Choroid plexus epithelial cell (primary cell): Measurements from ENCODE around the gene TLR9.
"Not testable (repeated sequence)": the region's sequence is repeated elsewhere in the genome, so short reads cannot be mapped to it uniquely, and the experiment has no call there.

Experiments used
- DNase-seq: peaks from one replicate; pipeline ENCODE4 v3.0.0-alpha.2; 2010; ENCODE audit warnings: low read depth
- H3K4me3 ChIP-seq: 2 replicates; pipeline ENCODE4 v1.5.1; 2011; ENCODE audit warnings: low read depth, mild to moderate bottlenecking, control low read depth, low read length, moderate library complexity
- CTCF ChIP-seq: conservative IDR thresholded peaks from 2 replicates; pipeline ENCODE4 v1.5.1; 2011; ENCODE audit warnings: low read depth, mild to moderate bottlenecking, control low read depth, inconsistent platforms, low read length, moderate library complexity

The TLR9 gene

GRCh38 chr3:52182196-52182595 lies 43.2 kb downstream of the TLR9 start:
- DNase-seq = no peak
- TF ChIP-seq CTCF = no peak
- H3K4me3 ChIP-seq = no peak overlapping the region

GRCh38 chr3:52181543-52181942 lies 43.9 kb downstream of the TLR9 start:
- peak; percentile 58 for DNase-seq
- no peak overlapping the region for H3K4me3 ChIP-seq
- no peak for TF ChIP-seq CTCF

DNA sequence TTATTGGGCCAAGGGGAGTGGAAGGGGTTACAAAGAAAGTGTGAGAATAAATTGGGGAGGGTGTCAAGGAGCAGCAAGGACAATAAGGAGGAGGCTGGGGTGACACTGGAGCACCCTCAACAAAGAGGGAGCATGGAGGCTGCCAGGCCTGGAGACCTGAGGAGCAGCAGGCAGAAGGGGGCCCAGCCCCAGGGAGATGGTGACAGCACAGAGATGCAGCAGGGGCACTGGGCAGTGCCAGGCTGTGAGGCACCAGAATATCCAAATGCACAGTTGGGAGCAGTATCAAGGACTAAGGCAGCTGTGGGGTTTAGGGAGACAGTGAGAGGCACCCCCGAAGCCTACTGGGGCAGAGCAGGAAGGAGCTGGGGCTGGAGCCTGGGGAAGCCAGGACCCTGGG lies 46.9 kb downstream of the TLR9 start:
- DNase-seq = no peak
- no peak for TF ChIP-seq CTCF
- no peak overlapping the region for H3K4me3 ChIP-seq

- not testable (repeated sequence) for H3K4me3 ChIP-seq, DNase-seq
These were observed 47.3 kb downstream of the TLR9 start for GRCh38 chr3:52178126-52178525.

DNA sequence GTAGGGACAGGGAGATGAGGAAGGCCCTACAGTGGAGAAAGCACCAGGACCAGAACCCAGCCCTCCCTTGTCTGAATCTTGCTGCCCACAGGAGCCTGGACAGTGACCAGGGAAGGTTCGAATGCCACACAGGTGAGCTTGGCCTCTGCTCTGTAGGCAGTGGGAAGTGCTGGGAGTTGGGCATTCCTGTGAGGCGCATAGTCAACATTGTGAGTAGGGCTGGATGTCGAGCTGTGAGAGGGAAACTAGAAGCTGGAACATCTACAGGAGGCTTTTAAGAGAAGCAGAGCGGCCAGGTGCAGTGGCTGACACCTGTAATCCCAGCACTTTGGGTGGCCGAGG lies 47.8 kb downstream of the TLR9 start:
- no peak overlapping the region for H3K4me3 ChIP-seq
- no peak for TF ChIP-seq CTCF
- no peak for DNase-seq

DNA sequence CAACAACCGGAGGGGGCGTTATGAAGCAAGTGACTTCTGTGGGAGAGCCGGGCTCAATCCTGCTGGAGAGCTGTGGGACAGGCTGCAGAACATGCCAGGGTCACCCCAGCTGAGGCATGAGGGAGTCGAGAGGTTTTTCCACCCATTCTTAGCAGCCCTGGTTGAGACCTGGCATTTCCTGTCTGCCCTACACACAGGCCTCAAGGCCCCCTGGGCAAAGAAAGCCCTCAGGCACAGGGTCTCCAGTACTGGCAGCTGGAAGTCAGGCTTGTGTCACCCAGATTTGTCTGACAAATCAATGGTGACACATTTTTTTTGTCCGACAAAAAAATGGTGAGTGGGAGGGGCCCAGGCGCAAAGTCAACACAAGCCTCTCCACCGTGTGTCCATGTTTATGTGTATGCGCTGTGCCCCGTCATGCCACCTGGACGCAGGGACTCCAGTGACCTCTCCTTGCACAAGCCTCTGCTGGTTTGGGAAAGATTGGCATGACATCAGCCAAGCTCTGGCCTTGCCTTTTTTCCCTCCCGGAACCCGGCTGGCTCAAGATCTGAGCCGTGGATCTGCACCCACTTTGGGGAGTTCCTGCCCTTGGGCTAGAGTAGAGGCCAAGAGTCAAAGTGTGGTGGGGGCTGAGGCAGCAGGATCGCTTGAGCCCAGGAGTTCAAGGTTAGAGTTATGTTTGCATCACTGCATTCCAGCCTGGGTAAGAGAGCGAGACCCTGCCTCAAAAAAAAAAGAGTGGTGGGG lies 48.3 kb downstream of the TLR9 start:
- DNase-seq = no peak
- no peak overlapping the region for H3K4me3 ChIP-seq
- no peak for TF ChIP-seq CTCF

DNA sequence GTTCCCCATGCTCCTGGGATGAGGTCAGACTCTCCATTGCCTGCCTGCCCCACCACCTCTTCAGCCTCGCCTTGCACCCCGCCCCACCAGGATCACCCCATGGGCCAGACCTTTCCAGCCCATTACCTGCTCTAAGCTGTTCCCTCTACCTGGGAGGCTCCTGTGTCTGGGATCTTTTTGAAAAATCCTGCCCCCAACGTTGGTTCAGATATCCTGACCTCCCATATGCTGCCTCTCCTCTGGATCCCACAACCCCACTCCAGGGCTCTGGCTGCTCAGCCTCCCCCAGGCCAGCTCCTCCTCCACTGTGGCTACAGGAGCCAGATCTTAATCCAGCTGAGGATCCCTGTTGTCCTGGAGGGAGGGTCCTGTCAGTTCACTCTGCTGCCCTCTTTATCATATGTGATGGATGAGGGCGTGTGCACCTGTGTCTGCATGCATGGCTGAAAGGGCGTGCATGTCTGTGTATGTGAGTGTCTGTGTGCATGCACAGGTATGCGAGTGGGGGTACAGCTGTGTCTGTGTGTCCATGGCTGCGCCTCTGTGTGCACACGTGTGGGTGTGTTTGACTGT lies 49.2 kb downstream of the TLR9 start:
- no peak for DNase-seq
- TF ChIP-seq CTCF = no peak
- no peak overlapping the region for H3K4me3 ChIP-seq
